ENCODE measurements around the gene CD68.

- TF ChIP-seq CTCF (IDR thresholded peaks at IDR 0.05) = peak in 6 of 7 experiments; percentile 5 to 38 (median 30)
- peak in 2 of 3 donors; percentile 48 to 51 for TF ChIP-seq POLR2A (IDR thresholded peaks at IDR 0.05)
These were observed 30.6 kb upstream of the CD68 start, which contains the start of gene TNFSF12 for GRCh38 chr17:7548585-7549400.
